Lung microvascular endothelial cell (primary cell): ENCODE results near the gene SLC2A6. TPM values are rescaled to one million over a fixed set of nuclear protein-coding genes. Genes with fewer than 3 reads are reported as not detected.
"Not testable (repeated sequence)": the region's sequence is repeated elsewhere in the genome, so short reads cannot be mapped to it uniquely, and the experiment has no call there.

Experiments used
- DNase-seq, 2 donors: peaks; one replicate each; pipeline versions ENCODE4 v3.0.0 to v3.0.0-alpha.2; 2010; ENCODE audit warnings: low read depth in 2 of 2
- total RNA-seq: library from RNA; depleted of rRNA; stranded (reverse); fragments of >200 nt; gene quantifications from 2 replicates; pipeline ENCODE4 v1.2.1, GENCODE V29; 2014

SLC2A6 gene
- total RNA-seq, 1 donor from 2014 or later = 12.1 TPM

GRCh38 chr9:133463234-133463863 lies 15.6 kb downstream of the SLC2A6 start:
- DNase-seq = no peak

GRCh38 chr9:133461975-133462374 lies 16.9 kb downstream of the SLC2A6 start:
- no peak for DNase-seq

GRCh38 chr9:133460405-133461175 lies 18.3 kb downstream of the SLC2A6 start:
- DNase-seq = peak; percentile 22 to 40

GRCh38 chr9:133459476-133460404 lies 19.2 kb downstream of the SLC2A6 start, which contains the start of gene CACFD1:
Gene CACFD1 (plus strand): TSS chr9:133459978. CDS start chr9:133460067, 89 bp downstream.
- DNase-seq = peak; percentile 93 to 95

GRCh38 chr9:133458643-133459312 lies 20.1 kb downstream of the SLC2A6 start:
- DNase-seq = no peak

- no peak for DNase-seq
These were observed 21.2 kb downstream of the SLC2A6 start for GRCh38 chr9:133457748-133458147.

- DNase-seq = no peak
These were observed 21.7 kb downstream of the SLC2A6 start for GRCh38 chr9:133457233-133457632.

GRCh38 chr9:133456409-133456808 lies 22.5 kb downstream of the SLC2A6 start:
- DNase-seq = no peak

- no peak for DNase-seq
These were observed 23.0 kb downstream of the SLC2A6 start for GRCh38 chr9:133455936-133456335.

GRCh38 chr9:133454943-133455673 lies 23.8 kb downstream of the SLC2A6 start:
- DNase-seq = no peak

GRCh38 chr9:133454325-133454724 lies 24.6 kb downstream of the SLC2A6 start:
- DNase-seq = no peak

- DNase-seq = no peak
These were observed 25.2 kb downstream of the SLC2A6 start for GRCh38 chr9:133453651-133454050.

- no peak for DNase-seq
These were observed 26.3 kb downstream of the SLC2A6 start for GRCh38 chr9:133452562-133452961.

- not testable (repeated sequence) for DNase-seq
These were observed 27.0 kb downstream of the SLC2A6 start for GRCh38 chr9:133451865-133452264.

GRCh38 chr9:133449760-133450159 lies 29.1 kb downstream of the SLC2A6 start:
- DNase-seq = no peak

- DNase-seq = no peak
These were observed 30.4 kb downstream of the SLC2A6 start for GRCh38 chr9:133448487-133448972.

- DNase-seq = no peak
These were observed 33.5 kb downstream of the SLC2A6 start for GRCh38 chr9:133445293-133445969.

GRCh38 chr9:133443982-133444381 lies 34.9 kb downstream of the SLC2A6 start:
- no peak for DNase-seq

- no peak for DNase-seq
These were observed 35.7 kb downstream of the SLC2A6 start for GRCh38 chr9:133443248-133443647.

GRCh38 chr9:133441571-133441970 lies 37.3 kb downstream of the SLC2A6 start:
- DNase-seq = no peak
